ENCODE results near the gene FBXO21. TPM values are rescaled to one million over a fixed set of nuclear protein-coding genes. Genes with fewer than 3 reads are reported as not detected.

FBXO21 gene
- total RNA-seq, 4 donors from 2014 or later, result 76.8 to 133 (median 87.7) TPM

GRCh38 chr12:117216686-117217085 lies 26.4 kb upstream of the FBXO21 start:
- intact Hi-C loops (cut with DNase I; ENCODE audit: low total_unique reads), result no loop called here
- 76 to 83% methylated on average over 5 of the region's 5 CpGs for WGBS, 2 donors
- TF ChIP-seq POLR2A (IDR thresholded peaks at IDR 0.05), result no peak
- TF ChIP-seq, protein P1, sequence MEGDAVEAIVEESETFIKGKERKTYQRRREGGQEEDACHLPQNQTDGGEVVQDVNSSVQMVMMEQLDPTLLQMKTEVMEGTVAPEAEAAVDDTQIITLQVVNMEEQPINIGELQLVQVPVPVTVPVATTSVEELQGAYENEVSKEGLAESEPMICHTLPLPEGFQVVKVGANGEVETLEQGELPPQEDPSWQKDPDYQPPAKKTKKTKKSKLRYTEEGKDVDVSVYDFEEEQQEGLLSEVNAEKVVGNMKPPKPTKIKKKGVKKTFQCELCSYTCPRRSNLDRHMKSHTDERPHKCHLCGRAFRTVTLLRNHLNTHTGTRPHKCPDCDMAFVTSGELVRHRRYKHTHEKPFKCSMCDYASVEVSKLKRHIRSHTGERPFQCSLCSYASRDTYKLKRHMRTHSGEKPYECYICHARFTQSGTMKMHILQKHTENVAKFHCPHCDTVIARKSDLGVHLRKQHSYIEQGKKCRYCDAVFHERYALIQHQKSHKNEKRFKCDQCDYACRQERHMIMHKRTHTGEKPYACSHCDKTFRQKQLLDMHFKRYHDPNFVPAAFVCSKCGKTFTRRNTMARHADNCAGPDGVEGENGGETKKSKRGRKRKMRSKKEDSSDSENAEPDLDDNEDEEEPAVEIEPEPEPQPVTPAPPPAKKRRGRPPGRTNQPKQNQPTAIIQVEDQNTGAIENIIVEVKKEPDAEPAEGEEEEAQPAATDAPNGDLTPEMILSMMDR (IDR thresholded peaks at IDR 0.05), result no peak
- H3K4me3 ChIP-seq (ENCODE audit: low read depth, poor library complexity, severe bottlenecking), result no peak overlapping the region
- no peak for DNase-seq (ENCODE audit: low spot score in 2 of 2)

DNA sequence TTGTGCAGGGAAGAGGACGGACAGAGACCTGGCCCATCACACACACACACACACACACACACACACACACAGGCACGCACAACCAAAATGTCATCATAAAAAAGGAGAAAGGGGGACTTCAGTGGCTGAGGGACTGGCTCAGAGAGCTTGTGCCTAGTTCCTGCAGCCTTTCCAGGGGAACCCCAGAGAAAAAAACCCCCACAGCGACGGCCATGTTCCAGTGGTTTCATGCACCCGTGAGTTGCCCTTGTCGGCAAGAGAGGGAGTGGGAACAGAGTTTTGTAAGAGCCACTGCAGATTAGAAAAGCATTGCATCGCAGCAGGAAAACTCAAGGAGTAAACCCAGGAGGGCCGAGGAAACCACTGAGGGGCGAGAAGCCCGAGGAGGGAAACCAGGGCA lies 24.5 kb upstream of the FBXO21 start:
- WGBS, 2 donors, result 76 to 85% methylated on average over 10 of the region's 10 CpGs
- TF ChIP-seq POLR2A (IDR thresholded peaks at IDR 0.05), result no peak
- TF ChIP-seq, protein P1 (IDR thresholded peaks at IDR 0.05), result no peak
- no peak overlapping the region for H3K4me3 ChIP-seq (ENCODE audit: low read depth, poor library complexity, severe bottlenecking)
- no peak for DNase-seq (ENCODE audit: low spot score in 2 of 2)
- intact Hi-C loops (cut with DNase I; ENCODE audit: low total_unique reads), result loop anchor here (5.0 kb wide), 1 partner anchor 623 kb away; no protein-coding TSS in a partner anchor

DNA sequence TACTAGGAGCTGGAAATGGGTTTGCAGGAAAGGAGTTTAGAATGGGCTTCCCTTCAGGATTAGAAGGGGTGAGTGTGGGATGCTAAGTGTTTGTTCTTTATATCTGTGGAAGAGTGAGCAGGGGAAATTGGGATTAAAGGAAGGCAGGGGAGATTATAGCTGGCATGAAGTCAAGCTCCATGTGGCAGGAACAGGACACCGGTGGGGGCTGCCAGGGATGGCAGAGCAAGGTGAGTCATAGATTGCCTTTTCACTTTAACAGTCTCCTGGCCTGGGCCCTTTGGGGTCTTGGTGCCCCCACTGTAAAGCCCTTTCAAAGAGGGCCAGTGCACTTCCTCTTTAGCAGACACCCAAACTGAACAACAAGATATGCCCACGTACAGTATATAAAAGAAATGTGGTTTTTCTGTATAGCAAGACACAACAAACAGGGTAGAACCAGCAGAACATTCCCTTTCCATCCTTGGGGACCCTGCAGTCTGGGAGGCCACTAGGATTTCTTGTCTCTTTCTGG lies 23.1 kb upstream of the FBXO21 start:
- intact Hi-C loops (cut with DNase I; ENCODE audit: low total_unique reads), result loop anchor here (5.0 kb wide), 1 partner anchor 624 kb away; no protein-coding TSS in a partner anchor
- no peak overlapping the region for H3K4me3 ChIP-seq (ENCODE audit: low read depth, poor library complexity, severe bottlenecking)
- TF ChIP-seq, protein P1 (IDR thresholded peaks at IDR 0.05), result no peak
- TF ChIP-seq POLR2A (IDR thresholded peaks at IDR 0.05), result no peak
- DNase-seq (ENCODE audit: low spot score in 2 of 2), result no peak
- WGBS, 2 donors, result 30 to 39% methylated on average over 2 of the region's 2 CpGs

GRCh38 chr12:117212563-117213190 lies 22.4 kb upstream of the FBXO21 start:
- WGBS, 2 donors, result 15 to 16% methylated on average over 7 of the region's 7 CpGs
- intact Hi-C loops (cut with DNase I; ENCODE audit: low total_unique reads), result loop anchor here (5.0 kb wide), 1 partner anchor 625 kb away; no protein-coding TSS in a partner anchor

DNA sequence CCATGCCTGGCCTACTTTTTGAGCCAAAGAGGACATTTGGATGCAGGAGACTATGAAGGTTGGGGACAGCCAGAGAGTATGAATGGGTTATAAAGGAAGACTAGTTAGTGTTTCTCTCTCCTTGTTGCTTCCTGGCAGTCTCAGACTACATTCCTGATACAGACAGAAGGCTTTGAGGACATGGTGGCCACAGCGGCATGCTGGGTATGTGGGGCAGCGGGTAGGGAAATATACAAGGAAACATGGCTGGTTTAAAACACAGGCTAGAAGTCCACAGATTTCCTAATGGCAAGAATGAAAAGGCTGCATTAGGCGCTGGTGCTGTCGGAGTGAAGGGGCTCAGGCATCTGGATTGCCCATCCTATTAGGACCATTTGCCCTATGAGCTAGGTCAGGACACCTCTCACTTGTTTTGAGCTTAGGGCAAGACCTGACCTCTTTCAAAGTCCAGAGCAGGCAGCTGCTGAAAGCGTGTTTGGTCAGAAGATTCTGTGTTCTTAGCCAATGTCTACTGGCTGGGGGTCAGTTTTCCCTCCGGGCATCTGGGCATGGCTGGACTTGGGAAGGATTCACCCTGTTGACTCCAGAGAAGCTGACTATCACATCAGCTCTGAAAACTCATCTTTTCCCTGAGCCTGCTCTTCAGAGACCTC lies 20.1 kb upstream of the FBXO21 start:
- no peak overlapping the region for H3K4me3 ChIP-seq (ENCODE audit: low read depth, poor library complexity, severe bottlenecking)
- intact Hi-C loops (cut with DNase I; ENCODE audit: low total_unique reads), result loop anchor here (5.0 kb wide), 1 partner anchor 627 kb away; no protein-coding TSS in a partner anchor
- WGBS, 2 donors, result 87% methylated on average over 6 of the region's 6 CpGs
- TF ChIP-seq, protein P1 (IDR thresholded peaks at IDR 0.05), result no peak
- TF ChIP-seq POLR2A (IDR thresholded peaks at IDR 0.05), result no peak
- DNase-seq (ENCODE audit: low spot score in 2 of 2), result no peak

More at GRCh38 chr12:117212563-117213190, 22.4 kb upstream of the FBXO21 start:
- TF ChIP-seq POLR2A (IDR thresholded peaks at IDR 0.05), result no peak
- TF ChIP-seq, protein P1 (IDR thresholded peaks at IDR 0.05), result peak in 1 of 3 donors; percentile 38
- peak; percentile 73 to 95 for DNase-seq (ENCODE audit: low spot score in 2 of 2)
- H3K4me3 ChIP-seq (ENCODE audit: low read depth, poor library complexity, severe bottlenecking), result no peak overlapping the region
